Kidney (tissue), 14 donors: ENCODE data around the gene TAF10. TPM values are rescaled to one million over a fixed set of nuclear protein-coding genes. Genes with fewer than 3 reads are reported as not detected.
A peak's percentile ranks its signal among the peaks of the same experiment; 100 is the strongest.

Experiments
- DNase-seq, 5 donors: peaks; one replicate each; pipeline ENCODE4 v3.0.0-alpha.2; 2013 to 2020
- FAIRE-seq: peaks from 2 replicates; lab custom pipeline; 2012; peaks lifted over from hg19 to GRCh38; lab: Jason Lieb, UNC
- H3K27ac ChIP-seq, 2 donors: one replicate each; pipeline ENCODE4 v1.7.0; 2013; ENCODE audit warnings: low read depth in 2 of 2, low read length in 2 of 2, inconsistent platforms in 1 of 2
- H3K27me3 ChIP-seq: one replicate; pipeline ENCODE4 v1.7.1; 2013; ENCODE audit warnings: low read length, inconsistent platforms; ENCODE audit not compliant: control insufficient read depth, insufficient read depth
- H3K36me3 ChIP-seq, 3 donors: one replicate each; pipeline versions ENCODE4 v1.7.0 to v1.7.1; 2013; ENCODE audit warnings: low read length in 3 of 3, control low read depth in 1 of 3, inconsistent platforms in 1 of 3; ENCODE audit not compliant: insufficient read depth in 3 of 3, control insufficient read depth in 2 of 3
- H3K4me1 ChIP-seq, 3 donors: one replicate each; pipeline versions ENCODE4 v1.7.0 to v1.7.1; 2013; ENCODE audit warnings: low read length in 3 of 3, inconsistent platforms in 1 of 3, low read depth in 1 of 3; ENCODE audit not compliant: control insufficient read depth in 2 of 3, insufficient read depth in 2 of 3
- H3K4me3 ChIP-seq, 3 donors: one replicate each; pipeline versions ENCODE4 v1.7.0 to v1.8.1; 2013; ENCODE audit warnings: low read length in 3 of 3, control low read depth in 1 of 3, inconsistent platforms in 1 of 3
- H3K9ac ChIP-seq, 3 donors: one replicate each; pipeline versions ENCODE4 v1.7.0 to v1.7.1; 2013; ENCODE audit warnings: low read length in 3 of 3, control low read depth in 1 of 3, inconsistent platforms in 1 of 3
- H3K9me3 ChIP-seq, 3 donors: one replicate each; pipeline versions ENCODE4 v1.7.0 to v1.7.1; 2013; ENCODE audit warnings: low read length in 3 of 3, control low read depth in 1 of 3, inconsistent platforms in 1 of 3; ENCODE audit not compliant: control insufficient read depth in 2 of 3, insufficient read depth in 1 of 3
- CTCF ChIP-seq: IDR thresholded peaks from 3 replicates; pipeline ENCODE4 v1.5.1; 2012; ENCODE audit warnings: mild to moderate bottlenecking, moderate library complexity, borderline replicate concordance; ENCODE audit not compliant: insufficient read depth; ENCODE audit errors: extremely low read depth
- intact Hi-C: fragments of 100-400 bp; cut with DNase I; formaldehyde crosslinking; loops from one replicate; pipeline ENCODE4 v1.11.1; 2022
- polyA plus RNA-seq: library from polyadenylated mRNA; stranded (reverse); fragments of 350-450 nt; fragmentation: Illumina TruSeq; extraction: RNeasy Lipid Tissue Mini Kit (QIAGEN cat#74804); gene quantifications from one replicate; pipeline ENCODE4 v1.2.3, GENCODE V29; 2014; ENCODE audit warnings: low read depth, low replicate concordance; ENCODE audit not compliant: insufficient read depth
- total RNA-seq: library from RNA; stranded (reverse); fragmentation: NEBNext Ultra II Directional; extraction: Animal tissue kit (Norgen Biotek cat#: 25700); gene quantifications from one replicate; pipeline ENCODE4 v1.2.1, GENCODE V29; 2021
- donor health status: control.
- donor health status: control.
- donor health status: control.
- donor health status: control.
- donor health status: control.
- donor health status: DM: yes; HTN: yes; CAD: no.
- donor health status: Normal renal cell carcinoma (clear cell type).

The TAF10 gene
- total and polyA plus RNA-seq, 2 donors from 2014 or later: 136 to 250 TPM

- H3K36me3 ChIP-seq: no peaks in the 10 kb centered on the region
- H3K9ac ChIP-seq: peak within 1 kb of the TSS in 2 of 3 donors; percentile 50 to 95
- no peaks in the 10 kb centered on the region for H3K9me3 ChIP-seq
- intact Hi-C loops: no loop called here
- DNase-seq (peak; percentile 58 to 79 (median 67)), FAIRE-seq (no peak)
- no peak for TF ChIP-seq CTCF
- H3K27me3 ChIP-seq: no peaks in the 10 kb centered on the region
- peak within 1 kb of the TSS in 1 of 2 donors; percentile 43 for H3K27ac ChIP-seq
- peaks cover 0 to 3% (median 0%) of the 10 kb centered on the region in 3 donors for H3K4me1 ChIP-seq
- H3K4me3 ChIP-seq: peak within 1 kb of the TSS; percentile 35 to 95 (median 55)
Observed at GRCh38 chr11:6655790-6656583, 44.0 kb upstream of the TAF10 start, which contains the start of gene DCHS1. Gene DCHS1, minus strand, starts transcription at chr11:6655809. Its CDS starts 14,196 bp downstream, at chr11:6641613.

DNA sequence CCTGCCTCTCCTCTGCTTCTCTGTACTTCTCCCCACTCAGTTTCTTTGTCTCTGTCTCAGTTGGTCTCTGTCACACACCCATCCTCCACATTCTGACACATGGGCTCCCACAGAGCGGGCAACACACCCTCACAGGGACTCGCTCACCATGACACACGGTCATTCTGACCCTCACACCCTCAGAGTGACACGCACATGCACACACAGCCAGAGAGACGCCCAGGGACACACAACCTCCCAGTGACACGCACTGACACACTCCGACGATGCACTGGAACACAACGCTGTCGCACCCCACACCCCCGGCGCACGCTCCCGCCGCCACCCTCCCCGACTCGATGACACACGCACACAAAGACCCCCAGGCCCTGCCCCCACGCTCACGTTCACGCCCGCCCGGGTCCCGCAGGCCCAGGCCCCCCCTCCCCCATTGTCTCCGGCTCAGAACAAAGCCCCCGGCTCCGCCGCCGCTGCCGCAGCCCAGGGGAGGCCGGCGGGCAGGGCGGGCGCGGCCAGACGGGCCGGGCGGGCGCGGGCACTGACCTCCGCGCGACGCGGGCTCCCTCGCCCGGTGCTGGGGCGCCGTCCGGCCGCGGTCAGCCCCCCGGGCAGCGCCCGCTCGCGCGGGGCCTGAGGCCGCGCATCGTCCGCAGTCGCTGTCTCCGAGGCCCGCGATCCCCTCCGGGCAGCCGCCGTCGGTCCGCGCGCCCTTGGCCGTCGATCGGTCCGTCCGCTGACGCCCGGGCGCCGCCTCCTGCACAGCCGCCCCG lies 43.2 kb upstream of the TAF10 start:
- Histone ChIP-seq H3K9ac (peak overlapping the region in 1 of 3 donors; percentile 95), H3K4me1 (peaks cover 0 to 3% (median 0%) of the 10 kb centered on the region in 3 donors), H3K9me3 (no peaks in the 10 kb centered on the region), H3K27ac (peak overlapping the region in 1 of 2 donors; percentile 43), H3K4me3 (peak overlapping the region; percentile 26 to 95 (median 55)), H3K36me3 (no peaks in the 10 kb centered on the region), H3K27me3 (no peaks in the 10 kb centered on the region)
- FAIRE-seq (no peak), DNase-seq (peak; percentile 52 to 78 (median 67))
- intact Hi-C loops: no loop called here
- no peak for TF ChIP-seq CTCF

DNA sequence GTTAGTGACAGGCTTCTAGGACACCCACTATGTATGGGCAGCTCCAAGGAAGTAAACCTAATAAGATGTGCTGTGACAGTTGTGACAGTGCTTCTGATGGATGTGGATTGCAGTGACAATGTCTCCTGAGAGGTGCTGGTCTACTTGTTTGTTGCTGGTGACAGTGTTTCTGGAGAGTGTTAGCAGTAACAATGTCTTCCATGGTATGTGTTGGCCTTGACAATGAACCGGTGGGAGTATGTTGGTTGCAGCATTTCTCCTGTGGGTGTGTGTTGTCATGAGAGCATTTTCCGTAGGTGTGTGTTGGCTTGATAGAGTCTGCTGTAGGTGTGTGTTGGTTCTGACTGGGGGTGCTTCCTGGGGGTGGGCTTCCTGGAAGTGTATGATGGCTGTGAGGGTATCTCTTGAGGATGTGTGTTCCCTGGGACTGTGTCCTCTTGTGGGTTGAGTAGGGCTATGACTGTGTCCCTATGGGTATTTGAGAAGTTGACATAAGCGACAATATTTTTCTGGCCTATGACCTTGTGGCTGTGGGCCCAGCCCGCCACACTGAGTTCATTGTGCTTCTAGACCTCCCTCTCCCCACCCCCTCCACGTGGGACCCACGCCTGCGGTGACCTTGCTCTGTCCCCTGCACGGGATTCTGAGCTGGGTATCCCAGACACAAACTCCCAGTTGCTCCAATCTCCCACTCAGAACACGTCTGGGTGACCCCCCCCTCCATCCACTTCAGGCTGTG lies 42.4 kb upstream of the TAF10 start:
- Histone ChIP-seq H3K4me3 (peak overlapping the region; percentile 26 to 95 (median 55)), H3K9ac (peak overlapping the region in 1 of 3 donors; percentile 95), H3K27ac (peak overlapping the region in 1 of 2 donors; percentile 43), H3K27me3 (no peaks in the 10 kb centered on the region), H3K4me1 (peaks cover 0 to 3% (median 0%) of the 10 kb centered on the region in 3 donors), H3K36me3 (no peaks in the 10 kb centered on the region), H3K9me3 (no peaks in the 10 kb centered on the region)
- intact Hi-C loops: no loop called here
- peak in 3 of 5 donors; percentile 30 to 74 (median 73) for DNase-seq
- no peak for TF ChIP-seq CTCF
- no peak for FAIRE-seq
